ENCODE data around the gene CRADD.

GRCh38 chr12:93853698-93854478 lies 176.7 kb downstream of the CRADD start:
- no peak for TF ChIP-seq CTCF (IDR thresholded peaks at IDR 0.05)
- no peak for TF ChIP-seq EP300 (IDR thresholded peaks at IDR 0.05)
